Nephron (organoid): ENCODE data around the gene FAM20C.
A peak's percentile ranks its signal among the peaks of the same experiment; 100 is the strongest.

Experiments used
- H3K27ac Mint-ChIP-seq, 3 experiments: 2 replicates each; pipeline ENCODE4 v1.8.0; 2020; ENCODE audit warnings: mixed read lengths in 3 of 3, mild to moderate bottlenecking in 2 of 3, moderate library complexity in 1 of 3
- H3K27me3 Mint-ChIP-seq: 2 replicates; pipeline ENCODE4 v1.8.0; 2021; ENCODE audit warnings: low read depth, mild to moderate bottlenecking, moderate library complexity, mixed read lengths
- H3K36me3 Mint-ChIP-seq: 2 replicates; pipeline ENCODE4 v1.8.0; 2020; ENCODE audit warnings: low read depth, mixed read lengths
- H3K4me1 Mint-ChIP-seq: 2 replicates; pipeline ENCODE4 v1.8.0; 2020; ENCODE audit warnings: mixed read lengths
- H3K4me3 Mint-ChIP-seq, 3 experiments: 2 replicates each; pipeline ENCODE4 v1.8.0; 2020; ENCODE audit warnings: mild to moderate bottlenecking in 3 of 3, mixed read lengths in 3 of 3, moderate library complexity in 2 of 3
- H3K9me3 Mint-ChIP-seq: 2 replicates; pipeline ENCODE4 v1.8.0; 2020; ENCODE audit warnings: mixed read lengths
- CTCF ChIP-seq, 3 experiments: fragments of 200-600 bp; sonication (generic); IDR thresholded peaks; one replicate each; pipeline ENCODE4 v1.5.0; 2021; ENCODE audit warnings: antibody characterized with exemption in 3 of 3; ENCODE audit not compliant: unreplicated experiment in 3 of 3

The FAM20C gene

GRCh38 chr7:223861-224260 is 31.5 kb downstream of the FAM20C start:
- H3K36me3 Mint-ChIP-seq, result peaks cover 10% of the 10 kb centered on the region
- H3K4me3 Mint-ChIP-seq, result no peak overlapping the region
- H3K9me3 Mint-ChIP-seq, result no peaks in the 10 kb centered on the region
- no peak overlapping the region for H3K27ac Mint-ChIP-seq
- peaks cover 32% of the 10 kb centered on the region for H3K4me1 Mint-ChIP-seq
- TF ChIP-seq CTCF (IDR thresholded peaks at IDR 0.05; ENCODE audit: unreplicated experiment in 3 of 3), result no peak
- no peaks in the 10 kb centered on the region for H3K27me3 Mint-ChIP-seq

- no peak overlapping the region for H3K4me3 Mint-ChIP-seq
- H3K27ac Mint-ChIP-seq, result peak overlapping the region in 1 of 3 experiments; percentile 75
- peaks cover 19% of the 10 kb centered on the region for H3K36me3 Mint-ChIP-seq
- TF ChIP-seq CTCF (IDR thresholded peaks at IDR 0.05; ENCODE audit: unreplicated experiment in 3 of 3), result no peak
- H3K27me3 Mint-ChIP-seq, result no peaks in the 10 kb centered on the region
- no peaks in the 10 kb centered on the region for H3K9me3 Mint-ChIP-seq
- H3K4me1 Mint-ChIP-seq, result peaks cover 47% of the 10 kb centered on the region
Observed at GRCh38 chr7:226281-226895, 34.0 kb downstream of the FAM20C start.

GRCh38 chr7:227926-228325 is 35.6 kb downstream of the FAM20C start:
- peak overlapping the region in 1 of 3 experiments; percentile 75 for H3K27ac Mint-ChIP-seq
- peaks cover 14% of the 10 kb centered on the region for H3K36me3 Mint-ChIP-seq
- peaks cover 52% of the 10 kb centered on the region for H3K4me1 Mint-ChIP-seq

GRCh38 chr7:228610-229009 is 36.2 kb downstream of the FAM20C start:
- no peak for TF ChIP-seq CTCF (IDR thresholded peaks at IDR 0.05; ENCODE audit: unreplicated experiment in 3 of 3)
- Mint-ChIP-seq H3K4me3 (no peak overlapping the region), H3K9me3 (no peaks in the 10 kb centered on the region), H3K4me1 (peaks cover 55% of the 10 kb centered on the region), H3K27me3 (peaks cover 6% of the 10 kb centered on the region), H3K27ac (peak overlapping the region in 2 of 3 experiments; percentile 46 to 91), H3K36me3 (peaks cover 16% of the 10 kb centered on the region)

More at GRCh38 chr7:227926-228325, 35.6 kb downstream of the FAM20C start:
- peaks cover 3% of the 10 kb centered on the region for H3K27me3 Mint-ChIP-seq
- no peaks in the 10 kb centered on the region for H3K9me3 Mint-ChIP-seq
- TF ChIP-seq CTCF (IDR thresholded peaks at IDR 0.05; ENCODE audit: unreplicated experiment in 3 of 3), result no peak
- no peak overlapping the region for H3K4me3 Mint-ChIP-seq

- H3K27me3 Mint-ChIP-seq, result peaks cover 6% of the 10 kb centered on the region
- H3K9me3 Mint-ChIP-seq, result no peaks in the 10 kb centered on the region
- peak overlapping the region; percentile 33 to 97 (median 91) for H3K27ac Mint-ChIP-seq
- H3K36me3 Mint-ChIP-seq, result peaks cover 16% of the 10 kb centered on the region
- H3K4me3 Mint-ChIP-seq, result peak overlapping the region in 2 of 3 experiments; percentile 35 to 63
- H3K4me1 Mint-ChIP-seq, result peaks cover 57% of the 10 kb centered on the region
- no peak for TF ChIP-seq CTCF (IDR thresholded peaks at IDR 0.05; ENCODE audit: unreplicated experiment in 3 of 3)
Observed at GRCh38 chr7:229184-229964, 37.0 kb downstream of the FAM20C start.
